Measurements from ENCODE around the gene FOXK1. TPM values are rescaled to one million over a fixed set of nuclear protein-coding genes. Genes with fewer than 3 reads are reported as not detected.

The FOXK1 gene
- total and polyA plus RNA-seq, 9 of the 15 experiments (the other 6 are each of a cell fraction or from before 2014, with no cell fraction given) = 0.32 to 45.5 (median 8.1) TPM

GRCh38 chr7:4657640-4658417, 24.3 kb upstream of the FOXK1 start:
- Histone ChIP-seq H3K27me3 (ENCODE audit: control insufficient read depth in 2 of 2, insufficient read depth in 2 of 2, low read length in 2 of 2) (no peaks in the 10 kb centered on the region; a peak in 1 of 5 replicates), H3K4me2 (ENCODE audit: insufficient read depth, low read length) (no peak overlapping the region), H3K9me1 (ENCODE audit: control insufficient read depth, insufficient read depth, low read length) (no peaks in the 10 kb centered on the region), H3K4me3 (no peak overlapping the region), H3K36me3 (ENCODE audit: control insufficient read depth, insufficient read depth, low read length) (no peaks in the 10 kb centered on the region), H3K9me3 (replicated peaks; ENCODE audit: control insufficient read depth, insufficient read depth, low read depth, low read length) (peaks cover 6% of the 10 kb centered on the region; the same call in 1 of the 2 replicates), H3K79me2 (ENCODE audit: control insufficient read depth, insufficient read depth, low read length) (no peaks in the 10 kb centered on the region), H3K27ac (ENCODE audit: extremely low read depth, low read depth, low read length) (no peak overlapping the region), H2AFZ (ENCODE audit: low read depth, low read length) (no peak overlapping the region), H3K4me1 (replicated peaks in 1 of 2; ENCODE audit: control insufficient read depth in 2 of 2, insufficient read depth in 2 of 2, low read length in 2 of 2) (no peaks in the 10 kb centered on the region; a peak in 1 of 5 replicates), H3K9ac (ENCODE audit: insufficient read depth in 1 of 2, low read depth in 2 of 2, low read length in 2 of 2) (no peak overlapping the region), H4K20me1 (replicated peaks; ENCODE audit: control insufficient read depth, insufficient read depth, low read length) (no peaks in the 10 kb centered on the region)
- WGBS (ENCODE audit: insufficient coverage, low coverage, missing lambda C conversion rate) = 3% methylated on average over 4 of the region's 4 CpGs
- ATAC-seq (no peak), FAIRE-seq (no peak), DNase-seq (ENCODE audit: extremely low read depth in 1 of 4, low spot score in 3 of 4) (no peak)
- in situ Hi-C loops (cut with MboI) = no loop called here
- CTCF ChIA-PET (ENCODE audit: low intra/inter-chr PET ratio) = no interaction called here
- POLR2A ChIA-PET = no interaction called here
- TF ChIP-seq KDM2B (CRISPR knock-in tag; IDR thresholded peaks at IDR 0.05) (no peak), NFE2 (IDR thresholded peaks at IDR 0.05; ENCODE audit: low read depth) (peak; percentile 68), MAFG (tag; conservative IDR thresholded peaks at IDR 0.05) (peak; percentile 72), MAFK (IDR thresholded peaks at IDR 0.05; ENCODE audit: low read length) (peak; percentile 72), C11orf30 (IDR thresholded peaks at IDR 0.05; ENCODE audit: low read depth) (peak; percentile 79), MAFF (IDR thresholded peaks at IDR 0.05; ENCODE audit: low read length) (peak; percentile 79), AFF1 (IDR thresholded peaks at IDR 0.05; ENCODE audit: low read depth in 1 of 2, partially characterized antibody in 2 of 2) (peak in 1 of 2 experiments; percentile 99), SMAD4 (CRISPR knock-in tag; conservative IDR thresholded peaks at IDR 0.05) (no peak), ZNF398 (CRISPR knock-in tag; IDR thresholded peaks at IDR 0.05) (no peak), HDAC1 (IDR thresholded peaks at IDR 0.05) (no peak), ZNF316 (IDR thresholded peaks at IDR 0.05) (peak; percentile 86), RBM34 (IDR thresholded peaks at IDR 0.05; ENCODE audit: borderline replicate concordance, insufficient read depth, low read length) (no peak)
- intact Hi-C loops (cut with micrococcal nuclease) = no loop called here
- no TSS peak for BruUV-seq (replicated peaks)

Data from K562 (cell line).